ENCODE data around the gene CEP112. TPM values are rescaled to one million over a fixed set of nuclear protein-coding genes. Genes with fewer than 3 reads are reported as not detected.
"Not testable (repeated sequence)": the region's sequence is repeated elsewhere in the genome, so short reads cannot be mapped to it uniquely, and the experiment has no call there.

The CEP112 gene
- total RNA-seq, 4 donors from 2014 or later, result 1.1 to 12.9 (median 9.1) TPM

DNA sequence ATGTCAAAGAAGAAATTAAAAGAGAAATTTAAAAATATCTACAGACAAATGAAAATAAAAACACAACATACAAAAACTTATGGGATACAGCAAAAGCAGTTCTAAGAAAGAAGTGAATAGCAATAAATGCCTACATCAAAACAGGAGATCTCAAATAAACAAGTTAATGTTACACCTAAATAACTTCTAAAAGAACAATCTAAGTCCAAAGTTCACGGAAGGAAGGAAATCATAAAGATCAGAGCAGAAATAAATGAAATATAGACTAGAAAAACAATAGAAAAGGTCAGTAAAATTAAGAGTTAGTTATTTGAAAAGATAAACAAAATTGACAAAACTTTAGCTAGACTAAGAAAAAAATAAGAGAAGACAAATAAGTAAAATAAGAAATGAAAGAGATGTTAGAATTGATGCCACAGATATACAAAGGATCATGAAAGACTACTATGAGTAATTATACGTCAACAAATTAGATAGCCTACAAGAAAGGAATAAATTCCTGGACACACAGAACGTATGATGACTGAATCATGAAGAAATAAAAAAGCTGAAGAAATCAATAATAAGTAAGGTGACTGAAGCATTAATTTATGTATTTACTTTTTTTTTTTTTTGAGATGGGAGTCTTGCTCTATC lies 100.4 kb downstream of the CEP112 start:
- WGBS, 2 donors (ENCODE audit: low coverage in 1 of 2), result 52 to 54% methylated on average over 3 of the region's 3 CpGs
- Histone ChIP-seq H3K27ac (peak overlapping the region in 2 of 4 donors; percentile 23 to 50), H3K27me3 (no peaks in the 10 kb centered on the region), H3K36me3 (peaks cover 0 to 7% (median 0%) of the 10 kb centered on the region in 4 donors), H3K9me3 (peaks cover 11 to 18% of the 10 kb centered on the region in 2 donors), H3K4me1 (peaks cover 0 to 7% (median 2%) of the 10 kb centered on the region in 4 donors), H3K4me3 (no peak overlapping the region)
- intact Hi-C loops (cut with DNase I; ENCODE audit: low total_unique reads), result no loop called here
- no peak for DNase-seq
- in situ Hi-C loops (cut with MboI; ENCODE audit: low pct_ligation_motif_present in 1 of 4, low pct_unique_long_range_greater_than_20kb in 1 of 4, low sequenced_read_pairs in 3 of 4), result no loop called here
- no peak for TF ChIP-seq EP300 (IDR thresholded peaks at IDR 0.05; ENCODE audit: low read depth)
- TF ChIP-seq POLR2AphosphoS5 (IDR thresholded peaks at IDR 0.05), result peak in 1 of 3 donors; percentile 45

DNA sequence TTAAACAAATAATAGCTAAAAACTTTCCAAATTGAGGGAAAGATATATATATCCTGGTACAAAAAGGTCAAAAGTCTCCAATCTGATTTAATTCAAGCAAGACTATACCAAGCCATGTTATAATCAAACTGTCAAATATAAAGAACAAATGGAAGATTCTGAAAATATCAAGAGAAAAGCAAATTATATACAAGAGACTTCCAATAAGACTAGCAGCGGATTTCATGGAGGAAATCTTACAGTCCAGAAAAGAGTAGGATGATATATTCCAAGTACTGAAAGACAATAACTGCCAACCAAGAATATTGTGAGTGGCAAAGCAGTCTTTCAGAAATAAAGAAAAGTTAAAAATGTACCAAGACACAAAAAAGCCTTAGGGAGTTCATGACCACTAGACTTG lies 102.2 kb downstream of the CEP112 start:
- DNase-seq, result no peak
- in situ Hi-C loops (cut with MboI; ENCODE audit: low pct_ligation_motif_present in 1 of 4, low pct_unique_long_range_greater_than_20kb in 1 of 4, low sequenced_read_pairs in 3 of 4) (no loop called here), intact Hi-C loops (cut with DNase I; ENCODE audit: low total_unique reads) (no loop called here)
- no peak overlapping the region for H3K4me3 ChIP-seq
- WGBS, 2 donors (ENCODE audit: low coverage in 1 of 2), result 96 to 100% methylated on average over 1 of the region's 1 CpG
- peaks cover 0 to 7% (median 0%) of the 10 kb centered on the region in 4 donors for H3K36me3 ChIP-seq
- peaks cover 11 to 18% of the 10 kb centered on the region in 2 donors for H3K9me3 ChIP-seq
- peaks cover 0 to 7% (median 2%) of the 10 kb centered on the region in 4 donors for H3K4me1 ChIP-seq
- no peaks in the 10 kb centered on the region for H3K27me3 ChIP-seq
- TF ChIP-seq EP300 (IDR thresholded peaks at IDR 0.05; ENCODE audit: low read depth), result no peak
- TF ChIP-seq POLR2AphosphoS5 (IDR thresholded peaks at IDR 0.05), result no peak
- no peak for TF ChIP-seq POLR2A (IDR thresholded peaks at IDR 0.05)
- no peak overlapping the region for H3K27ac ChIP-seq

GRCh38 chr17:66088173-66088572 lies 103.8 kb downstream of the CEP112 start:
- in situ Hi-C loops (cut with MboI; ENCODE audit: low pct_ligation_motif_present in 1 of 4, low pct_unique_long_range_greater_than_20kb in 1 of 4, low sequenced_read_pairs in 3 of 4) (no loop called here), intact Hi-C loops (cut with DNase I; ENCODE audit: low total_unique reads) (no loop called here)
- no peak overlapping the region for H3K27ac ChIP-seq
- TF ChIP-seq CTCF (IDR thresholded peaks at IDR 0.05) (no peak), POLR2A (IDR thresholded peaks at IDR 0.05) (no peak), POLR2AphosphoS5 (IDR thresholded peaks at IDR 0.05) (no peak), EP300 (IDR thresholded peaks at IDR 0.05; ENCODE audit: low read depth) (no peak)
- WGBS, 2 donors (ENCODE audit: low coverage in 1 of 2), result 100% methylated on average over 1 of the region's 4 CpGs; no CpG with 5 or more reads in 1 of the 2 donors
- H3K4me1 ChIP-seq, result peaks cover 0 to 7% (median 2%) of the 10 kb centered on the region in 4 donors
- no peak overlapping the region for H3K4me3 ChIP-seq
- H3K9me3 ChIP-seq, result peaks cover 11 to 18% of the 10 kb centered on the region in 2 donors
- no peaks in the 10 kb centered on the region for H3K27me3 ChIP-seq
- DNase-seq, result no peak
- peaks cover 0 to 7% (median 0%) of the 10 kb centered on the region in 4 donors for H3K36me3 ChIP-seq

DNA sequence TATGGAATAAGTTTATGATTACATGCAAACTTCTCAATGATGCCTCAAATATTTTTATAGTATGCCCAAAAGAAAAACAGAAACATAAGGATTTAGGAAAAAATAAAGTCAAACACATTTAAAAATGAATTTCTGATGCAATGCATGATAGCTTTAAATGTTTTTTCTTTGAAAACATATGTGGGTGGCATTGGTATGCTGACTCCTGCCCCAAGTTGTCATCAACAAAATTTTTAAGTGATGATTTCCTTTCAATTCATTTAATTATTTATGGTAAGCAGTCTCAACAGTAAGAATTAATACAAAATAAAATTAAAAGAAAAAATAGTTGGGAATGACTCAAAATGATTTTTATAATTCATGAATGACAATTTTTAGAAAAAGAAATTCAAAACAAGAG lies 104.9 kb downstream of the CEP112 start:
- Histone ChIP-seq H3K4me3 (no peak overlapping the region), H3K36me3 (peaks cover 0 to 7% (median 0%) of the 10 kb centered on the region in 4 donors), H3K27me3 (no peaks in the 10 kb centered on the region), H3K9me3 (peaks cover 11 to 18% of the 10 kb centered on the region in 2 donors), H3K4me1 (peaks cover 0 to 7% (median 2%) of the 10 kb centered on the region in 4 donors), H3K27ac (no peak overlapping the region)
- TF ChIP-seq EP300 (IDR thresholded peaks at IDR 0.05; ENCODE audit: low read depth) (no peak), CTCF (IDR thresholded peaks at IDR 0.05) (no peak), POLR2A (IDR thresholded peaks at IDR 0.05) (no peak), POLR2AphosphoS5 (IDR thresholded peaks at IDR 0.05) (no peak)
- in situ Hi-C loops (cut with MboI; ENCODE audit: low pct_ligation_motif_present in 1 of 4, low pct_unique_long_range_greater_than_20kb in 1 of 4, low sequenced_read_pairs in 3 of 4) (no loop called here), intact Hi-C loops (cut with DNase I; ENCODE audit: low total_unique reads) (no loop called here)
- DNase-seq, result no peak

- Histone ChIP-seq H3K27ac (no peak overlapping the region), H3K4me3 (no peak overlapping the region), H3K9me3 (peaks cover 10 to 12% of the 10 kb centered on the region in 2 donors), H3K36me3 (peaks cover 0 to 7% (median 0%) of the 10 kb centered on the region in 4 donors), H3K4me1 (no peaks in the 10 kb centered on the region), H3K27me3 (no peaks in the 10 kb centered on the region)
- intact Hi-C loops (cut with DNase I; ENCODE audit: low total_unique reads) (no loop called here), in situ Hi-C loops (cut with MboI; ENCODE audit: low pct_ligation_motif_present in 1 of 4, low pct_unique_long_range_greater_than_20kb in 1 of 4, low sequenced_read_pairs in 3 of 4) (no loop called here)
- TF ChIP-seq EP300 (IDR thresholded peaks at IDR 0.05; ENCODE audit: low read depth), result no peak
- TF ChIP-seq POLR2A (IDR thresholded peaks at IDR 0.05), result no peak
- TF ChIP-seq POLR2AphosphoS5 (IDR thresholded peaks at IDR 0.05), result no peak
- TF ChIP-seq CTCF (IDR thresholded peaks at IDR 0.05), result no peak
- no peak for DNase-seq
- 72 to 73% methylated on average over 2 of the region's 2 CpGs for WGBS, 2 donors (ENCODE audit: low coverage in 1 of 2)
Measured at GRCh38 chr17:66085221-66085620, 106.7 kb downstream of the CEP112 start.

DNA sequence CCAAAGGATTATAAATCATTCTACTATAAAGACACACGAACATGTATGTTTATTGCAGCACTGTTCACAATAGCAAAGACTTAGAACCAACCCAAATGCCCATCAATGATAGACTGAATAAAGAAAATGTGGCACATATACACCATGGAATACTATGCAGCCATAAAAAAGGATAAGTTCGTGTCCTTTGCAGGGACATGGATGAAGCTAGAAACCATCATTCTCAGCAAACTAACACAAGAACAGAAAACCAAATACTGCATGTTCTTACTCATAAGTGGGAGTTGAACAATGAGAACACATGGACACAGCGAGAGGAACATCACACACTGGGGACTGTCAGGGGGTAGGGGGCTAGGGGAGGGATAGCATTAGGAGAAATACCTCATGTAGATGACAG lies 111.3 kb downstream of the CEP112 start:
- H3K36me3 ChIP-seq; in situ Hi-C loops (cut with MboI; ENCODE audit: low pct_ligation_motif_present in 1 of 4, low pct_unique_long_range_greater_than_20kb in 1 of 4, low sequenced_read_pairs in 3 of 4); H3K4me1 ChIP-seq; H3K27me3 ChIP-seq; DNase-seq; intact Hi-C loops (cut with DNase I; ENCODE audit: low total_unique reads); H3K4me3 ChIP-seq; H3K9me3 ChIP-seq; H3K27ac ChIP-seq: not testable (repeated sequence)
- WGBS, 2 donors (ENCODE audit: low coverage in 1 of 2), result 76 to 84% methylated on average over 3 of the region's 3 CpGs
